Activated gamma-delta T cell (primary cell): ENCODE results near the gene ENPP1.

Source experiments
- DNase-seq: peaks from one replicate; lab custom pipeline; 2025; lab: John Stamatoyannopoulos, UW

The ENPP1 gene

GRCh38 chr6:131787079-131787478 is 20.7 kb upstream of the ENPP1 start:
- DNase-seq, result no peak

GRCh38 chr6:131787766-131788712 is 19.8 kb upstream of the ENPP1 start:
- no peak for DNase-seq

- no peak for DNase-seq
Observed at GRCh38 chr6:131789219-131789618, 18.6 kb upstream of the ENPP1 start.

GRCh38 chr6:131791476-131791875 is 16.3 kb upstream of the ENPP1 start:
- no peak for DNase-seq

- DNase-seq, result no peak
Observed at GRCh38 chr6:131792091-131792496, 15.7 kb upstream of the ENPP1 start.

- DNase-seq, result no peak
Observed at GRCh38 chr6:131795366-131795765, 12.5 kb upstream of the ENPP1 start.

- DNase-seq, result no peak
Observed at GRCh38 chr6:131802347-131802746, 5.5 kb upstream of the ENPP1 start.

- DNase-seq, result no peak
Observed at GRCh38 chr6:131803007-131803769, 4.6 kb upstream of the ENPP1 start.

- DNase-seq, result no peak
Observed at GRCh38 chr6:131804131-131804530, 3.7 kb upstream of the ENPP1 start.

- no peak for DNase-seq
Observed at GRCh38 chr6:131807321-131807643, 538 bp upstream of the ENPP1 start.

- no peak for DNase-seq
Observed at GRCh38 chr6:131808460-131809269, 845 bp downstream of the ENPP1 start.

- DNase-seq, result no peak
Observed at GRCh38 chr6:131811500-131811899, 3.7 kb downstream of the ENPP1 start.

GRCh38 chr6:131813991-131814390 is 6.2 kb downstream of the ENPP1 start:
- DNase-seq, result no peak

- no peak for DNase-seq
Observed at GRCh38 chr6:131816869-131817268, 9.0 kb downstream of the ENPP1 start.

GRCh38 chr6:131819572-131820124 is 11.8 kb downstream of the ENPP1 start:
- no peak for DNase-seq

- no peak for DNase-seq
Observed at GRCh38 chr6:131821010-131821807, 13.4 kb downstream of the ENPP1 start.

GRCh38 chr6:131822119-131822518 is 14.3 kb downstream of the ENPP1 start:
- no peak for DNase-seq

- DNase-seq, result no peak
Observed at GRCh38 chr6:131823276-131823902, 15.6 kb downstream of the ENPP1 start.

GRCh38 chr6:131825946-131826345 is 18.1 kb downstream of the ENPP1 start:
- no peak for DNase-seq

- no peak for DNase-seq
Observed at GRCh38 chr6:131828080-131828479, 20.3 kb downstream of the ENPP1 start.

- no peak for DNase-seq
Observed at GRCh38 chr6:131828951-131829350, 21.1 kb downstream of the ENPP1 start.
